Measurements from ENCODE around the gene CTXND1. TPM values are rescaled to one million over a fixed set of nuclear protein-coding genes. Genes with fewer than 3 reads are reported as not detected.

CTXND1 gene
- total RNA-seq, 1 experiment from 2014 or later: not detected

DNA sequence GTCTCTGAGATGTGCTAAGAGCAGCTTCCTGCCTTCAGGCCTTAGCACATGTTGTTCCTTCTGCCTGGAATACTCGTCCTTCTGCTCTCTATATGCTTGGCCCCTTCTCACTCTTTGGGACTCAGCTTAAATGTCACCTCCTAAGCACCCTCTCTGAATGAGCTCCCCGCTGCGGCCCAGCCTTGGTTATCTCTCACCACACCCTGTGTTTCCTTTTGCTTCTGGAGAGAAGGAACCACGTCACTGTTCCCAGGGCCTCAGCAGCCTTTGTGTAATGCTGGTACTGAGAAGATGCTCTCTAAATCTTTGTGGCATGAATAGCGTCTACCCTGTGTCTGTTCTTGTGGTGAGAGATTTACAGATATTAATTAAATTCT lies 97.0 kb downstream of the CTXND1 start:
- Histone ChIP-seq H2AFZ (ENCODE audit: low read length) (no peak overlapping the region), H3K4me1 (ENCODE audit: insufficient read depth, low read length) (no peaks in the 10 kb centered on the region; the same call in 1 of the 2 replicates), H2AK5ac (ENCODE audit: insufficient read length, low read length) (no peak overlapping the region), H3K79me2 (ENCODE audit: insufficient read depth, low read length) (no peaks in the 10 kb centered on the region), H3K9me3 (ENCODE audit: control insufficient read depth, low read depth, low read length) (no peaks in the 10 kb centered on the region), H3K23ac (ENCODE audit: insufficient read length, low read depth, low read length) (no peak overlapping the region), H2BK20ac (ENCODE audit: low read depth, low read length, poor library complexity, severe bottlenecking) (no peak overlapping the region), H2BK12ac (ENCODE audit: insufficient read length, low read depth, low read length) (no peak overlapping the region), H3K56ac (ENCODE audit: insufficient read length, low read depth, low read length) (no peak overlapping the region), H4K91ac (ENCODE audit: insufficient read length, low read depth, low read length) (no peak overlapping the region), H3K4me2 (ENCODE audit: insufficient read depth, insufficient read length, low read length) (no peak overlapping the region), H3K27ac (ENCODE audit: insufficient read length, low read depth, low read length) (no peak overlapping the region), H3K9ac (ENCODE audit: extremely low read depth, insufficient read length, low read length) (no peak overlapping the region), H4K20me1 (ENCODE audit: control insufficient read depth, insufficient read depth, insufficient read length) (no peaks in the 10 kb centered on the region), H3T11ph (ENCODE audit: low read length) (no peak overlapping the region), H2BK120ac (ENCODE audit: low read depth, low read length, poor library complexity, severe bottlenecking) (no peak overlapping the region), H2BK15ac (ENCODE audit: low read depth, low read length) (no peak overlapping the region), H4K5ac (ENCODE audit: insufficient read length, low read depth, low read length) (no peak overlapping the region), H3K4ac (ENCODE audit: low read depth, low read length) (no peak overlapping the region), H3K14ac (ENCODE audit: insufficient read depth, low read length) (no peak overlapping the region), H4K8ac (replicated peaks; ENCODE audit: insufficient read length, low read depth, low read length) (no peak overlapping the region), H3K27me3 (ENCODE audit: insufficient read depth, low read length) (no peaks in the 10 kb centered on the region), H3K18ac (ENCODE audit: insufficient read length, low read depth, low read length) (no peak overlapping the region), H3K23me2 (ENCODE audit: insufficient read length, low read depth, low read length, poor library complexity, severe bottlenecking) (peaks cover 11% of the 10 kb centered on the region), H2BK5ac (ENCODE audit: insufficient read length, low read length) (no peak overlapping the region), H3K79me1 (ENCODE audit: insufficient read depth, low read depth, low read length, poor library complexity, severe bottlenecking) (no peaks in the 10 kb centered on the region)
- Mint-ChIP-seq H3K4me1 (peaks cover 29 to 33% of the 10 kb centered on the region in 2 experiments), H3K36me3 (ENCODE audit: insufficient read depth in 1 of 3, low read depth in 3 of 3) (peaks cover 3 to 12% (median 4%) of the 10 kb centered on the region in 3 experiments; a peak in 5 of 7 replicates), H3K27me3 (ENCODE audit: low read depth) (peaks cover 11% of the 10 kb centered on the region), H3K27ac (no peak overlapping the region; a peak in 1 of 7 replicates), H3K9me3 (no peaks in the 10 kb centered on the region), H3K4me3 (peak overlapping the region in 1 of 2 experiments; percentile 4; a peak in 1 of 5 replicates)
- no peak for DNase-seq
- TF ChIP-seq, protein P1, sequence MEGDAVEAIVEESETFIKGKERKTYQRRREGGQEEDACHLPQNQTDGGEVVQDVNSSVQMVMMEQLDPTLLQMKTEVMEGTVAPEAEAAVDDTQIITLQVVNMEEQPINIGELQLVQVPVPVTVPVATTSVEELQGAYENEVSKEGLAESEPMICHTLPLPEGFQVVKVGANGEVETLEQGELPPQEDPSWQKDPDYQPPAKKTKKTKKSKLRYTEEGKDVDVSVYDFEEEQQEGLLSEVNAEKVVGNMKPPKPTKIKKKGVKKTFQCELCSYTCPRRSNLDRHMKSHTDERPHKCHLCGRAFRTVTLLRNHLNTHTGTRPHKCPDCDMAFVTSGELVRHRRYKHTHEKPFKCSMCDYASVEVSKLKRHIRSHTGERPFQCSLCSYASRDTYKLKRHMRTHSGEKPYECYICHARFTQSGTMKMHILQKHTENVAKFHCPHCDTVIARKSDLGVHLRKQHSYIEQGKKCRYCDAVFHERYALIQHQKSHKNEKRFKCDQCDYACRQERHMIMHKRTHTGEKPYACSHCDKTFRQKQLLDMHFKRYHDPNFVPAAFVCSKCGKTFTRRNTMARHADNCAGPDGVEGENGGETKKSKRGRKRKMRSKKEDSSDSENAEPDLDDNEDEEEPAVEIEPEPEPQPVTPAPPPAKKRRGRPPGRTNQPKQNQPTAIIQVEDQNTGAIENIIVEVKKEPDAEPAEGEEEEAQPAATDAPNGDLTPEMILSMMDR (conservative IDR thresholded peaks at IDR 0.05): no peak
- WGBS (ENCODE audit: extremely low coverage, insufficient read length, low lambda C conversion rate): no CpG with 5 or more reads among the region's 5 CpGs
